Ovary (tissue), 9 donors: ENCODE data around the gene DOCK2. TPM values are rescaled to one million over a fixed set of nuclear protein-coding genes. Genes with fewer than 3 reads are reported as not detected.
"Not testable (repeated sequence)": the region's sequence is repeated elsewhere in the genome, so short reads cannot be mapped to it uniquely, and the experiment has no call there.

Experiments
- DNase-seq, 5 donors: peaks; one replicate each; pipeline ENCODE4 v3.0.0-alpha.2; 2019 to 2020
- H3K27ac ChIP-seq, 2 donors: fragments of 200-600 bp; one replicate each; pipeline versions ENCODE4 v1.5.1 to v1.8.0; 2019 to 2022
- H3K27me3 ChIP-seq: fragments of 200-600 bp; one replicate; pipeline ENCODE4 v1.8.0; 2022
- H3K36me3 ChIP-seq: fragments of 200-600 bp; sonication (generic); one replicate; pipeline ENCODE4 v1.5.1; 2019
- H3K4me1 ChIP-seq: one replicate; pipeline ENCODE4 v1.8.1; 2013; ENCODE audit warnings: mild to moderate bottlenecking, moderate library complexity; ENCODE audit not compliant: insufficient read depth
- H3K4me3 ChIP-seq: fragments of 200-600 bp; sonication (generic); one replicate; pipeline ENCODE4 v1.5.1; 2017
- H3K9me3 ChIP-seq, 2 donors: fragments of 200-600 bp in 1 of 2; sonication (generic) in 1 of 2; one replicate each; pipeline versions ENCODE4 v1.5.1 to v1.8.1; 2013 to 2019; ENCODE audit warnings: mild to moderate bottlenecking in 1 of 2, moderate library complexity in 1 of 2
- EP300 ChIP-seq: sonication (generic); formaldehyde crosslinking; IDR thresholded peaks from one replicate; pipeline ENCODE4 v1.6.1; 2017; ENCODE audit warnings: antibody characterized with exemption
- POLR2A ChIP-seq: fragments of 450-650 bp; IDR thresholded peaks from one replicate; pipeline ENCODE4 v1.6.1; 2017; ENCODE audit warnings: antibody characterized with exemption, mild to moderate bottlenecking, moderate library complexity
- WGBS, 3 donors: extraction: QIAGEN DNeasy Blood & Tissue Kit in 1 of 3; methylation state at CpG; one replicate each; pipeline versions ENCODE4 v1.1.5 to v1.1.7; 2013 to 2017; 5-methylcytosine and 5-hydroxymethylcytosine counted together
- intact Hi-C, 4 donors: fragments of 100-400 bp; cut with DNase I; formaldehyde crosslinking; loops; one replicate each; pipeline versions ENCODE4 v1.11.0 to v1.15.1; 2022 to 2023
- polyA plus RNA-seq, 2 donors: library from polyadenylated mRNA; stranded (reverse); fragments of 200-250 nt in 1 of 2; fragments of 350-450 nt in 1 of 2; fragmentation: Illumina TruSeq in 1 of 2; extraction: RNeasy Lipid Tissue Mini Kit (QIAGEN cat#74804) in 1 of 2; gene quantifications; one replicate each; pipeline ENCODE4 v1.2.3, GENCODE V29; 2013 to 2014
- total RNA-seq, 7 donors: library from RNA; depleted of rRNA in 2 of 7; stranded (reverse); fragments of >200 nt in 2 of 7; fragmentation: NEBNext Ultra II Directional in 3 of 7; extraction: Animal tissue kit (Norgen Biotek cat#: 25700) in 3 of 7; gene quantifications; one replicate each; pipeline versions ENCODE4 v1.1.0 to v1.2.4, GENCODE V29; 2016 to 2023
- TF ChIP-seq, protein P1 (sequence below), 3 donors: fragments of 450-650 bp in 2 of 3; fragments of 200-600 bp in 1 of 3; IDR thresholded peaks; one replicate each; pipeline versions ENCODE4 v1.5.1 to v1.8.0; 2016 to 2022; ENCODE audit warnings: antibody characterized with exemption in 3 of 3, mild to moderate bottlenecking in 1 of 3
- donor health status: DM: no; HTN: no; CAD: no; lungs with moderate emphysema.
- donor health status: DM: no; HTN: no; CAD: no.
- donor health status: Bipolar disorder and iron deficiency.
- donor health status: DM: yes; HTN: yes; CAD: no.
- donor health status: DM: no; HTN: no; CAD: no.
- donor health status: DM: yes; HTN: yes; CAD: no.

Gene DOCK2
- total and polyA plus RNA-seq, 9 donors, result 1.3 to 10.2 (median 5.4) TPM

DNA sequence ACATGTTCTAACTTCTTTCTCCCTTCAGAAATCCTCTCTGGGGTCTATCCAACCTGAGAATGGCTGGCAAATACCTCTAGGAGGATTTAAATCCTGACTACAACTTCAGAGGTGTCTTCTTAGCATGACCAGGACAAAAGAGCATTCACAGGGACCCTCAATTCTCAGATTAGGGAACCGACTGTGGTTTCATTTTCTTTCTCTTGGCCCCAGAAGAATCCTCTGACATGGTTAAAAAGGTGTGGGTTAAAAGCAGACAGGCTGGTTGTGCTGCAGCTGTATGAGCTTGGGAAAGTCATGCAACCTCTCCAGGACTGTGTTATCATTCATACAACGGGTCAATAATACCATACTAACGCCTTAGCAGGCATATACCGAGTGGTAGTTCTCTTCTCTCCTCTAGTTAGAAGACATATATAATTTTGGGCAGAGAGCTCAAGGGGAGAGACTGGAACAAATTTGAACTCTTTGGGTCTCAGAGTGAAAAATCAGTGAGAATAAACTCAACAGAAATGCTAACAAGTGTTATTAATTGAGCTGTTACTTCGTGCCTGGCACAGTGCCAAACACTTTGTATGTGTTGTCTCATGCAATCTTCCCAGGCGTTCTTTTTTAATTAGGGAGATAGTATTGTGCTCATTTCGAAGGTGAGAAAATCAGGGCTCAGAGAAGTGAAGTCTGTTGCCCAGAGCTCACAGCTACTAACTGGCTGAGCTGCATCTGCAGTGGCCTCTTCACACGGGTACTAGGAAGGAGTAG, 308.0 kb downstream of the DOCK2 start:
- 43 to 53% (median 49%) methylated on average over 8 of the region's 8 CpGs for WGBS, 3 donors
- no peak for TF ChIP-seq EP300
- TF ChIP-seq, protein P1, sequence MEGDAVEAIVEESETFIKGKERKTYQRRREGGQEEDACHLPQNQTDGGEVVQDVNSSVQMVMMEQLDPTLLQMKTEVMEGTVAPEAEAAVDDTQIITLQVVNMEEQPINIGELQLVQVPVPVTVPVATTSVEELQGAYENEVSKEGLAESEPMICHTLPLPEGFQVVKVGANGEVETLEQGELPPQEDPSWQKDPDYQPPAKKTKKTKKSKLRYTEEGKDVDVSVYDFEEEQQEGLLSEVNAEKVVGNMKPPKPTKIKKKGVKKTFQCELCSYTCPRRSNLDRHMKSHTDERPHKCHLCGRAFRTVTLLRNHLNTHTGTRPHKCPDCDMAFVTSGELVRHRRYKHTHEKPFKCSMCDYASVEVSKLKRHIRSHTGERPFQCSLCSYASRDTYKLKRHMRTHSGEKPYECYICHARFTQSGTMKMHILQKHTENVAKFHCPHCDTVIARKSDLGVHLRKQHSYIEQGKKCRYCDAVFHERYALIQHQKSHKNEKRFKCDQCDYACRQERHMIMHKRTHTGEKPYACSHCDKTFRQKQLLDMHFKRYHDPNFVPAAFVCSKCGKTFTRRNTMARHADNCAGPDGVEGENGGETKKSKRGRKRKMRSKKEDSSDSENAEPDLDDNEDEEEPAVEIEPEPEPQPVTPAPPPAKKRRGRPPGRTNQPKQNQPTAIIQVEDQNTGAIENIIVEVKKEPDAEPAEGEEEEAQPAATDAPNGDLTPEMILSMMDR (IDR thresholded peaks at IDR 0.05), result no peak
- TF ChIP-seq POLR2A, result no peak
- Histone ChIP-seq H3K4me1 (peaks cover 3% of the 10 kb centered on the region), H3K9me3 (no peaks in the 10 kb centered on the region), H3K36me3 (no peaks in the 10 kb centered on the region), H3K27me3 (no peaks in the 10 kb centered on the region), H3K4me3 (no peak overlapping the region), H3K27ac (no peak overlapping the region)
- intact Hi-C loops, result no loop called here
- peak in 1 of 5 donors; percentile 7 for DNase-seq

DNA sequence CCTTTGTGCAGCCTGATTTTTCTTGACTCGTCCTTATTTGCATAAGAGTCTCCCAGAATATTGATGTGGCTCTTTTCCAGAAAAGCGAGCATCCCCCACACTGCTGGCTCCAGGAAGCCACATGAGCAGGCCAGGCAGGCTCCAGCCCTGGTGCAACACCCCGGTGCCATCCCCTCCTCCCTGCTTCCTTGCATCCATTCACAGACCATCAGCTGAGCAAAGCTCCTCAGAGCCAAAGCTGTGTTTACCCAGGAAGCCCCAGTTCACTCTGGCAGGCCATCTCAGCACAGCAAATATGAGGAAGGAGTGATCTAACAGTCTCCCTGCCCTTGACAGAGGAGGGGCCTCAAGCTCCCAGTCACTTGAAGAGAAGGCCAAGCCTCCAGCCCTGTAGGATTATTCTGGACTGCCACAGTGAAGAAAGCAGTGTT, 308.8 kb downstream of the DOCK2 start:
- Histone ChIP-seq H3K27me3 (no peaks in the 10 kb centered on the region), H3K36me3 (no peaks in the 10 kb centered on the region), H3K27ac (peak overlapping the region in 1 of 2 donors; percentile 34), H3K4me1 (peaks cover 3% of the 10 kb centered on the region), H3K9me3 (no peaks in the 10 kb centered on the region), H3K4me3 (no peak overlapping the region)
- intact Hi-C loops, result no loop called here
- TF ChIP-seq POLR2A (no peak), EP300 (no peak)
- TF ChIP-seq, protein P1 (IDR thresholded peaks at IDR 0.05), result no peak
- WGBS, 3 donors, result 2 to 4% (median 3%) methylated on average over 3 of the region's 3 CpGs
- peak; percentile 47 to 73 (median 58) for DNase-seq

DNA sequence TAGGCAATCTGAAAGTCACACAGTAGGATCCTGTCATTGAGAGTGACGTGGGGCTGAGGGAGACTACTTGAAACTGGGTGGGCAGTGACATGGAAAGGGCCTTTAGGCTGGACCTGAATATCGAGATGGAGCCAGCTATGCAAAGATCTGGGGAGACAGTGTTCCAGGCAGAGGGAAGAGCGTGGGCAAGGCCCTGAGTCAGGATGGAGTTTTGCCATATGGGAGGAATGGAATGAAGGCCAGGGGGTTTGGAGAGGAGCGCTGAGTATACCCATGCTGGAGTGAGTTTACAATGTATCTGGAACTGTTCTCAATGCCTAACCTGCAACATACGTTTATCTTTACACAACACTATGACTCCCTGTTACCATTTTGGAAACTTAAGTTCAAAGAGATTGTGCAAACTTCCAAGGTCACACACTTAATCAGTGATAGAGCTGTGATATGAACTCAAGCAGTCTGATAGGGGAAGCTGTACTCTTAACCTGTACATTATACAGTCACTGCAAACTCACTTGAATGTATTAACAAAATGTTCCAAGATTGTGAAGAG, 309.7 kb downstream of the DOCK2 start:
- Histone ChIP-seq H3K9me3 (no peaks in the 10 kb centered on the region), H3K27ac (no peak overlapping the region), H3K4me1 (peaks cover 3% of the 10 kb centered on the region), H3K27me3 (no peaks in the 10 kb centered on the region), H3K4me3 (no peak overlapping the region), H3K36me3 (no peaks in the 10 kb centered on the region)
- TF ChIP-seq, protein P1 (IDR thresholded peaks at IDR 0.05), result no peak
- TF ChIP-seq EP300 (no peak), POLR2A (no peak)
- DNase-seq, result no peak
- intact Hi-C loops, result no loop called here
- 83 to 86% (median 84%) methylated on average over 5 of the region's 5 CpGs for WGBS, 3 donors

DNA sequence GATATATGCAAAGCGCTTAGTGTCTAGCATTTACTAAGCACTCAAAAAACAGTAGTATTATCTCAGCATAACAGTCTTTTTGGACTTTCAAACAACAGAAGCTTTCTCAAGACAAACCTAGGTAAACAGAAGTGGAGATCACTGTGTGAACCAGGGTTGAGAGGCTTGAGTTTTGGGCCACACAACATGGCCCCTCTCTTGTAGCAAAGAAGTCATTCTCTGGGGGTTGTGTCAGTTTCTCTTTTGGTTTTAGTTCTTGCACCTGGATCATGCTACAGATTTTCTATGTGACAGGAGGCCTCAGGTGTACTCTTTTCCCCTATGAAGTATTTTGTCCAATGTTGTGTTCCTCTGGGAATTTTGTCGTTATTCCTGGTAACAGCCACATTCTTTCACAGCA, 313.3 kb downstream of the DOCK2 start:
- whole genome bisulfite sequencing, 3 donors, result 88 to 96% (median 90%) methylated on average over 2 of the region's 2 CpGs
- no peak for DNase-seq
- H3K27ac ChIP-seq, result no peak overlapping the region
- H3K9me3 ChIP-seq, result no peaks in the 10 kb centered on the region
- H3K4me1 ChIP-seq, result peaks cover 3% of the 10 kb centered on the region
- TF ChIP-seq POLR2A (no peak), EP300 (no peak)
- TF ChIP-seq, protein P1 (IDR thresholded peaks at IDR 0.05), result no peak
- H3K4me3 ChIP-seq, result no peak overlapping the region
- intact Hi-C loops, result no loop called here
- no peaks in the 10 kb centered on the region for H3K36me3 ChIP-seq
- no peaks in the 10 kb centered on the region for H3K27me3 ChIP-seq

DNA sequence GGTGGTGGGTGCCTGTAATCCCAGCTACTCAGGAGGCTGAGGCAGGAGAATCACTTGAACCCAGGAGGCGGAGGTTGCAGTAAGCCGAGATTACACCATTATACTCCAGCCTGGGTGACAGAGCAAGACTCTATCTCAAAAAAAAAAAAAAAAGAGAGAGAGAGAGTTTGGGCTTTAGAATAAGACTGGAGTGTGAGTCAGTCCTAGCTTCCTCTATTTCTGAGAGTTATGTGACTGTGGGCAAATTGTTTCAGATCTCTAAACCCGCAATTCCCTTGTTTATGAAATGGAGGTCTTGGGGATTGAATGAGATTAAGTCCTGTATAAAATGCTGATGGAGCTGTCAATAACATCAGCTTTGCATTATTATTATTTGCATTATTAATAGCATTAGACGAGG, 316.1 kb downstream of the DOCK2 start:
- H3K9me3 ChIP-seq, H3K27me3 ChIP-seq, H3K36me3 ChIP-seq, H3K4me3 ChIP-seq, H3K4me1 ChIP-seq, intact Hi-C loops, H3K27ac ChIP-seq, DNase-seq: not testable (repeated sequence)
- WGBS, 3 donors, result 82 to 89% (median 88%) methylated on average over 4 of the region's 4 CpGs
